Bone marrow (tissue), 2 donors: ENCODE measurements around the gene KCNQ1OT1.

ENCODE experiments used
- DNase-seq, 2 donors: peaks; one replicate each; lab custom pipeline; 2025; lab: John Stamatoyannopoulos, UW

KCNQ1OT1 gene

GRCh38 chr11:2699531-2700414 is at the start of gene KCNQ1OT1:
TSS of gene KCNQ1OT1 (minus strand) at chr11:2699994.
- peak; percentile 45 to 86 for DNase-seq

- DNase-seq = no peak
These were observed 49.2 kb upstream of the KCNQ1OT1 start for GRCh38 chr11:2748814-2749554.

- DNase-seq = no peak
These were observed 48.4 kb upstream of the KCNQ1OT1 start for GRCh38 chr11:2748061-2748813.

GRCh38 chr11:2747248-2748027 is 47.6 kb upstream of the KCNQ1OT1 start:
- no peak for DNase-seq

GRCh38 chr11:2746401-2747247 is 46.8 kb upstream of the KCNQ1OT1 start:
- DNase-seq = no peak

- no peak for DNase-seq
These were observed 45.7 kb upstream of the KCNQ1OT1 start for GRCh38 chr11:2745511-2745910.

GRCh38 chr11:2744166-2744565 is 44.4 kb upstream of the KCNQ1OT1 start:
- no peak for DNase-seq

- no peak for DNase-seq
These were observed 43.8 kb upstream of the KCNQ1OT1 start for GRCh38 chr11:2743427-2744110.

- DNase-seq = no peak
These were observed 43.0 kb upstream of the KCNQ1OT1 start for GRCh38 chr11:2742611-2743426.

GRCh38 chr11:2742201-2742600 is 42.4 kb upstream of the KCNQ1OT1 start:
- no peak for DNase-seq

- peak in 1 of 2 donors; percentile 54 for DNase-seq
These were observed 41.8 kb upstream of the KCNQ1OT1 start for GRCh38 chr11:2741377-2742131.

- DNase-seq = no peak
These were observed 41.2 kb upstream of the KCNQ1OT1 start for GRCh38 chr11:2741006-2741376.

- DNase-seq = no peak
These were observed 40.6 kb upstream of the KCNQ1OT1 start for GRCh38 chr11:2740275-2740940.

GRCh38 chr11:2739531-2740274 is 39.9 kb upstream of the KCNQ1OT1 start:
- no peak for DNase-seq

- DNase-seq = no peak
These were observed 39.0 kb upstream of the KCNQ1OT1 start for GRCh38 chr11:2738551-2739431.

GRCh38 chr11:2737866-2738265 is 38.1 kb upstream of the KCNQ1OT1 start:
- no peak for DNase-seq
